ENCODE results near the gene ATP8A2. TPM values are rescaled to one million over a fixed set of nuclear protein-coding genes. Genes with fewer than 3 reads are reported as not detected.

Gene ATP8A2
- total and polyA plus RNA-seq, 10 of the 15 experiments (the other 5 are each of a cell fraction or from before 2014, with no cell fraction given): 0.01 to 0.04 (median 0.04) TPM; not detected in 7

- ChIA-PET RAD21 (ENCODE audit: unreplicated experiment) (no interaction called here), SMC1A (ENCODE audit: uncharacterized antibody, unreplicated experiment) (interaction anchor here (1.3 kb wide), 1 partner anchor 12 kb away, joined by 3 read pairs; no protein-coding TSS in a partner anchor), POLR2A (no interaction called here), CTCF (interaction anchor here (1.3 kb wide), 1 partner anchor 18 kb away, joined by 4 read pairs; no protein-coding TSS in a partner anchor)
- intact Hi-C loops (cut with micrococcal nuclease; ENCODE audit: unreplicated experiment): no loop called here
- Histone ChIP-seq H3K4me1 (ENCODE audit: control insufficient read depth, insufficient read depth, low read length) (no peaks in the 10 kb centered on the region), H2AFZ (ENCODE audit: control insufficient read depth, low read depth, low read length) (no peak overlapping the region), H3K36me3 (ENCODE audit: control insufficient read depth in 2 of 2, insufficient read depth in 2 of 2, low read length in 1 of 2) (no peaks in the 10 kb centered on the region), H3K79me2 (ENCODE audit: control insufficient read depth, insufficient read depth, low read length) (no peaks in the 10 kb centered on the region), H3K9ac (ENCODE audit: control insufficient read depth, insufficient read depth, low read length) (no peak overlapping the region), H4K20me1 (ENCODE audit: control insufficient read depth, insufficient read depth) (no peaks in the 10 kb centered on the region; the same call in 1 of the 2 replicates), H3K9me3 (replicated peaks; ENCODE audit: control insufficient read depth, insufficient read depth, low read length) (no peaks in the 10 kb centered on the region), H3K4me2 (ENCODE audit: control insufficient read depth, insufficient read depth) (no peak overlapping the region), H3K27me3 (replicated peaks in 1 of 2; ENCODE audit: control insufficient read depth in 2 of 2, insufficient read depth in 2 of 2, low read length in 1 of 2) (no peaks in the 10 kb centered on the region; a peak in 1 of 4 replicates), H3K27ac (ENCODE audit: control insufficient read depth, insufficient read depth) (no peak overlapping the region), H3K4me3 (no peak overlapping the region)
- ATAC-seq (no peak), DNase-seq (ENCODE audit: low read depth, low spot score) (no peak), FAIRE-seq (no peak)
- BruUV-seq (replicated peaks): no TSS peak
- no peak for TF ChIP-seq HDAC2 (IDR thresholded peaks at IDR 0.05)
- no peak for TF ChIP-seq ZNF592 (IDR thresholded peaks at IDR 0.05)
- TF ChIP-seq IKZF2 (IDR thresholded peaks at IDR 0.05): no peak
- TF ChIP-seq, protein P1, sequence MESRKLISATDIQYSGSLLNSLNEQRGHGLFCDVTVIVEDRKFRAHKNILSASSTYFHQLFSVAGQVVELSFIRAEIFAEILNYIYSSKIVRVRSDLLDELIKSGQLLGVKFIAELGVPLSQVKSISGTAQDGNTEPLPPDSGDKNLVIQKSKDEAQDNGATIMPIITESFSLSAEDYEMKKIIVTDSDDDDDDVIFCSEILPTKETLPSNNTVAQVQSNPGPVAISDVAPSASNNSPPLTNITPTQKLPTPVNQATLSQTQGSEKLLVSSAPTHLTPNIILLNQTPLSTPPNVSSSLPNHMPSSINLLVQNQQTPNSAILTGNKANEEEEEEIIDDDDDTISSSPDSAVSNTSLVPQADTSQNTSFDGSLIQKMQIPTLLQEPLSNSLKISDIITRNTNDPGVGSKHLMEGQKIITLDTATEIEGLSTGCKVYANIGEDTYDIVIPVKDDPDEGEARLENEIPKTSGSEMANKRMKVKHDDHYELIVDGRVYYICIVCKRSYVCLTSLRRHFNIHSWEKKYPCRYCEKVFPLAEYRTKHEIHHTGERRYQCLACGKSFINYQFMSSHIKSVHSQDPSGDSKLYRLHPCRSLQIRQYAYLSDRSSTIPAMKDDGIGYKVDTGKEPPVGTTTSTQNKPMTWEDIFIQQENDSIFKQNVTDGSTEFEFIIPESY (IDR thresholded peaks at IDR 0.05): no peak
- no peak for TF ChIP-seq RAD21 (IDR thresholded peaks at IDR 0.05; ENCODE audit: insufficient read depth, low read depth, low read length)
- no peak for TF ChIP-seq CUX1 (IDR thresholded peaks at IDR 0.05; ENCODE audit: insufficient replicate concordance, low read depth, low read length)
- TF ChIP-seq LARP7 (IDR thresholded peaks at IDR 0.05): no peak
- TF ChIP-seq ZBED1 (IDR thresholded peaks at IDR 0.05; ENCODE audit: borderline replicate concordance): no peak
- TF ChIP-seq RFX5 (IDR thresholded peaks at IDR 0.05; ENCODE audit: low read depth, low read length): no peak
- no peak for TF ChIP-seq POLR2AphosphoS2 (IDR thresholded peaks at IDR 0.05; ENCODE audit: low read depth, low read length)
- no peak for TF ChIP-seq TBL1XR1 (IDR thresholded peaks at IDR 0.05; ENCODE audit: low read depth, low read length)
- 54% methylated on average over 7 of the region's 7 CpGs for WGBS (ENCODE audit: insufficient coverage, insufficient replicate concordance, low lambda C conversion rate, missing lambda C conversion rate)
- in situ Hi-C loops (cut with MboI): no loop called here
Measured at GRCh38 chr13:25753976-25754375, 382.2 kb downstream of the ATP8A2 start.

All from GM12878 (cell line).